Activated CD4-positive, alpha-beta memory T cell treated with anti-CD3 and anti-CD28 coated beads for 36 hours (primary cell): ENCODE results near the gene KHK. TPM values are rescaled to one million over a fixed set of nuclear protein-coding genes. Genes with fewer than 3 reads are reported as not detected.

Source experiments
- CTCF ChIA-PET: fragments of 350-600 bp; sonication (Branson Sonifier 250); formaldehyde crosslinking; loops from one replicate; lab custom pipeline; 2021; ENCODE audit warnings: antibody characterized with exemption, inconsistent platforms; lab: Charles Lee
- POLR2A ChIA-PET: fragments of 350-600 bp; sonication (Branson Sonifier 250); formaldehyde crosslinking; loops from one replicate; lab custom pipeline; 2021; ENCODE audit warnings: antibody characterized with exemption; lab: Charles Lee
- DNase-seq: peaks from one replicate; pipeline ENCODE4 v3.0.0-alpha.2; 2020
- H3K27ac Mint-ChIP-seq: one replicate; pipeline ENCODE4 v1.8.0; 2021; ENCODE audit warnings: mixed read lengths
- H3K27me3 Mint-ChIP-seq: one replicate; pipeline ENCODE4 v1.8.0; 2021; ENCODE audit warnings: mixed read lengths
- H3K36me3 Mint-ChIP-seq: one replicate; pipeline ENCODE4 v1.8.0; 2021; ENCODE audit warnings: mixed read lengths
- H3K4me1 Mint-ChIP-seq: one replicate; pipeline ENCODE4 v1.8.0; 2021; ENCODE audit warnings: low read depth, mixed read lengths
- H3K4me3 Mint-ChIP-seq: one replicate; pipeline ENCODE4 v1.8.0; 2021; ENCODE audit warnings: mild to moderate bottlenecking, mixed read lengths
- H3K9me3 Mint-ChIP-seq: one replicate; pipeline ENCODE4 v1.8.0; 2021; ENCODE audit warnings: mixed read lengths
- intact Hi-C: fragments of 100-400 bp; cut with micrococcal nuclease; formaldehyde crosslinking; loops from one replicate; pipeline ENCODE4 v1.15.1; 2023
- total RNA-seq, 2 experiments: library from RNA; stranded (reverse); gene quantifications; one replicate each; pipeline ENCODE4 v1.2.3, GENCODE V29; 2021

The KHK gene
- total RNA-seq, 2 experiments from 2014 or later: 12.7 to 13.3 TPM

- H3K4me1 Mint-ChIP-seq: peaks cover 16% of the 10 kb centered on the region
- POLR2A ChIA-PET: no interaction called here
Measured at GRCh38 chr2:27091746-27092695, 5.4 kb downstream of the KHK start.

GRCh38 chr2:27092696-27093429, 6.3 kb downstream of the KHK start:
- CTCF ChIA-PET: interaction anchor here (0.9 to 1.7 kb wide), 3 partner anchors 10 to 42 kb away, joined by 3 to 4 read pairs (median 3); partner anchors contain the start of gene AGBL5
- intact Hi-C loops: no loop called here
- Mint-ChIP-seq H3K27me3 (no peaks in the 10 kb centered on the region), H3K27ac (no peak overlapping the region), H3K9me3 (no peaks in the 10 kb centered on the region), H3K4me1 (peaks cover 9% of the 10 kb centered on the region), H3K36me3 (no peaks in the 10 kb centered on the region), H3K4me3 (no peak overlapping the region)
- POLR2A ChIA-PET: no interaction called here
- DNase-seq: no peak

More at GRCh38 chr2:27091746-27092695, 5.4 kb downstream of the KHK start:
- CTCF ChIA-PET: interaction anchor here (1.2 to 1.7 kb wide), 2 partner anchors 11 to 42 kb away, joined by 3 to 4 read pairs; no protein-coding TSS in a partner anchor
- no peak for DNase-seq
- H3K27me3 Mint-ChIP-seq: no peaks in the 10 kb centered on the region
- H3K9me3 Mint-ChIP-seq: no peaks in the 10 kb centered on the region
- H3K36me3 Mint-ChIP-seq: no peaks in the 10 kb centered on the region
- H3K27ac Mint-ChIP-seq: no peak overlapping the region
- H3K4me3 Mint-ChIP-seq: no peak overlapping the region
- intact Hi-C loops: no loop called here

- DNase-seq: no peak
- intact Hi-C loops: no loop called here
- Mint-ChIP-seq H3K4me1 (peaks cover 9% of the 10 kb centered on the region), H3K9me3 (no peaks in the 10 kb centered on the region), H3K27ac (no peak overlapping the region), H3K4me3 (no peak overlapping the region), H3K36me3 (no peaks in the 10 kb centered on the region), H3K27me3 (no peaks in the 10 kb centered on the region)
- CTCF ChIA-PET: interaction anchor here (0.9 to 1.7 kb wide), 4 partner anchors 8 to 42 kb away, joined by 3 to 4 read pairs (median 4); partner anchors contain the start of gene AGBL5
- POLR2A ChIA-PET: no interaction called here
Measured at GRCh38 chr2:27093430-27094352, 7.1 kb downstream of the KHK start.

GRCh38 chr2:27094353-27094984, 7.9 kb downstream of the KHK start:
- ChIA-PET CTCF (interaction anchor here (1.1 to 1.2 kb wide), 2 partner anchors 9 to 12 kb away, joined by 3 to 4 read pairs; no protein-coding TSS in a partner anchor), POLR2A (no interaction called here)
- Mint-ChIP-seq H3K27ac (no peak overlapping the region), H3K27me3 (no peaks in the 10 kb centered on the region), H3K4me3 (no peak overlapping the region), H3K9me3 (no peaks in the 10 kb centered on the region), H3K36me3 (no peaks in the 10 kb centered on the region), H3K4me1 (peaks cover 9% of the 10 kb centered on the region)
- intact Hi-C loops: no loop called here
- no peak for DNase-seq

- intact Hi-C loops: no loop called here
- CTCF ChIA-PET: interaction anchor here (1.0 to 8.0 kb wide), 2 partner anchors 186 to 207 kb away, joined by 3 to 82 read pairs; partner anchors contain the start of gene TRIM54
- no peaks in the 10 kb centered on the region for H3K36me3 Mint-ChIP-seq
- no peak overlapping the region for H3K27ac Mint-ChIP-seq
- H3K9me3 Mint-ChIP-seq: no peaks in the 10 kb centered on the region
- H3K27me3 Mint-ChIP-seq: no peaks in the 10 kb centered on the region
- peaks cover 9% of the 10 kb centered on the region for H3K4me1 Mint-ChIP-seq
- POLR2A ChIA-PET: no interaction called here
- DNase-seq: no peak
- H3K4me3 Mint-ChIP-seq: no peak overlapping the region
Measured at GRCh38 chr2:27095427-27095744, 8.8 kb downstream of the KHK start.

GRCh38 chr2:27095745-27096651, 9.4 kb downstream of the KHK start:
- Mint-ChIP-seq H3K27ac (no peak overlapping the region), H3K4me3 (peak overlapping the region; percentile 31), H3K4me1 (peaks cover 9% of the 10 kb centered on the region), H3K36me3 (no peaks in the 10 kb centered on the region), H3K9me3 (no peaks in the 10 kb centered on the region), H3K27me3 (no peaks in the 10 kb centered on the region)
- intact Hi-C loops: loop anchor here (1.0 kb wide), 1 partner anchor 9 kb away; no protein-coding TSS in a partner anchor
- peak; percentile 65 for DNase-seq
- POLR2A ChIA-PET: no interaction called here
- CTCF ChIA-PET: interaction anchor here (0.8 to 8.0 kb wide), 8 partner anchors 9 to 207 kb away, joined by 3 to 82 read pairs (median 4); partner anchors contain the start of genes CAD, KHK and TRIM54

- intact Hi-C loops: loop anchor here (1.0 kb wide), 1 partner anchor 10 kb away; no protein-coding TSS in a partner anchor
- ChIA-PET POLR2A (no interaction called here), CTCF (interaction anchor here (0.8 to 8.0 kb wide), 8 partner anchors 8 to 185 kb away, joined by 3 to 82 read pairs (median 5); partner anchors contain the start of genes CAD, KHK and TRIM54)
- no peaks in the 10 kb centered on the region for H3K9me3 Mint-ChIP-seq
- no peaks in the 10 kb centered on the region for H3K36me3 Mint-ChIP-seq
- DNase-seq: no peak
- H3K4me3 Mint-ChIP-seq: no peak overlapping the region
- H3K27me3 Mint-ChIP-seq: no peaks in the 10 kb centered on the region
- H3K4me1 Mint-ChIP-seq: peaks cover 9% of the 10 kb centered on the region
- no peak overlapping the region for H3K27ac Mint-ChIP-seq
Measured at GRCh38 chr2:27096748-27097297, 10.3 kb downstream of the KHK start.

- intact Hi-C loops: no loop called here
- Mint-ChIP-seq H3K4me1 (peaks cover 9% of the 10 kb centered on the region), H3K9me3 (no peaks in the 10 kb centered on the region), H3K4me3 (no peak overlapping the region), H3K27me3 (no peaks in the 10 kb centered on the region), H3K36me3 (no peaks in the 10 kb centered on the region), H3K27ac (no peak overlapping the region)
- no peak for DNase-seq
- CTCF ChIA-PET: interaction anchor here (1.3 to 8.0 kb wide), 4 partner anchors 9 to 184 kb away, joined by 3 to 82 read pairs (median 10); partner anchors contain the start of genes CAD and TRIM54
- POLR2A ChIA-PET: no interaction called here
Measured at GRCh38 chr2:27097341-27097740, 10.8 kb downstream of the KHK start.

GRCh38 chr2:27099334-27099955, 12.9 kb downstream of the KHK start:
- Mint-ChIP-seq H3K9me3 (no peaks in the 10 kb centered on the region), H3K4me3 (no peak overlapping the region), H3K36me3 (no peaks in the 10 kb centered on the region), H3K27ac (no peak overlapping the region), H3K4me1 (peaks cover 9% of the 10 kb centered on the region), H3K27me3 (no peaks in the 10 kb centered on the region)
- POLR2A ChIA-PET: no interaction called here
- intact Hi-C loops: no loop called here
- DNase-seq: no peak
- CTCF ChIA-PET: interaction anchor here (0.7 to 8.0 kb wide), 10 partner anchors 11 to 203 kb away, joined by 3 to 82 read pairs (median 4); partner anchors contain the start of genes PREB and TRIM54
